ENCODE results near the gene FHOD1. TPM values are rescaled to one million over a fixed set of nuclear protein-coding genes. Genes with fewer than 3 reads are reported as not detected.

FHOD1 gene
- polyA plus RNA-seq, 3 donors, result 5.1 to 152 (median 5.5) TPM

GRCh38 chr16:67180166-67180565 is 67.1 kb downstream of the FHOD1 start:
- H3K4me3 ChIP-seq (replicated peaks in 1 of 3; ENCODE audit: low read depth in 2 of 3, low read length in 3 of 3), result no peak overlapping the region
- no peak overlapping the region for H3K9ac ChIP-seq (ENCODE audit: insufficient read depth, low read length, poor library complexity, severe bottlenecking)
- DNase-seq, result no peak
- peaks cover 8% of the 10 kb centered on the region for H3K79me2 ChIP-seq (ENCODE audit: insufficient read depth, low read length)
- peaks cover 32 to 58% (median 42%) of the 10 kb centered on the region in 3 donors for H3K27me3 Mint-ChIP-seq (ENCODE audit: low read depth in 3 of 3)
- no peak overlapping the region for H3K4me3 Mint-ChIP-seq
- no peak overlapping the region for H3K27ac ChIP-seq (ENCODE audit: low read depth in 1 of 2, low read length in 2 of 2)
- peaks cover 27 to 28% of the 10 kb centered on the region in 2 donors for H3K36me3 Mint-ChIP-seq
- no peak overlapping the region for H2AFZ ChIP-seq (ENCODE audit: insufficient read depth, low read depth, low read length, poor library complexity, severe bottlenecking)
- peaks cover 6 to 41% of the 10 kb centered on the region in 2 donors for H3K27me3 ChIP-seq (ENCODE audit: control insufficient read depth in 2 of 2, insufficient read depth in 2 of 2, low read length in 2 of 2)
- H3K9me3 Mint-ChIP-seq, result peaks cover 0 to 21% (median 5%) of the 10 kb centered on the region in 7 donors
- WGBS (ENCODE audit: insufficient coverage), result 94% methylated on average over 14 of the region's 16 CpGs
- peaks cover 26% of the 10 kb centered on the region for H4K20me1 ChIP-seq (ENCODE audit: insufficient read depth, low read length)
- H3K4me1 ChIP-seq (ENCODE audit: control insufficient read depth in 1 of 2, insufficient read depth in 2 of 2, low read length in 2 of 2), result peaks cover 42 to 53% of the 10 kb centered on the region in 2 donors
- peaks cover 16% of the 10 kb centered on the region for H3K4me1 Mint-ChIP-seq
- H3K9me3 ChIP-seq (replicated peaks in 1 of 2; ENCODE audit: control insufficient read depth in 1 of 2, insufficient read depth in 1 of 2, low read length in 2 of 2), result no peaks in the 10 kb centered on the region
- no peaks in the 10 kb centered on the region for H3K36me3 ChIP-seq (replicated peaks in 1 of 2; ENCODE audit: control insufficient read depth in 1 of 2, insufficient read depth in 2 of 2, low read length in 2 of 2)
- H3K4me2 ChIP-seq (replicated peaks; ENCODE audit: extremely low read depth, low read length, poor library complexity, severe bottlenecking), result no peak overlapping the region
- H3K27ac Mint-ChIP-seq, result no peak overlapping the region
- no peak for TF ChIP-seq CTCF (IDR thresholded peaks at IDR 0.05)
- intact Hi-C loops (cut with micrococcal nuclease), result no loop called here

- Histone ChIP-seq H3K27ac (ENCODE audit: low read depth in 1 of 2, low read length in 2 of 2) (no peak overlapping the region), H3K9me3 (replicated peaks in 1 of 2; ENCODE audit: control insufficient read depth in 1 of 2, insufficient read depth in 1 of 2, low read length in 2 of 2) (no peaks in the 10 kb centered on the region), H3K4me3 (replicated peaks in 1 of 3; ENCODE audit: low read depth in 2 of 3, low read length in 3 of 3) (no peak overlapping the region), H3K9ac (ENCODE audit: insufficient read depth, low read length, poor library complexity, severe bottlenecking) (no peak overlapping the region), H2AFZ (ENCODE audit: insufficient read depth, low read depth, low read length, poor library complexity, severe bottlenecking) (no peak overlapping the region), H3K4me1 (ENCODE audit: control insufficient read depth in 1 of 2, insufficient read depth in 2 of 2, low read length in 2 of 2) (peaks cover 42 to 53% of the 10 kb centered on the region in 2 donors), H3K4me2 (replicated peaks; ENCODE audit: extremely low read depth, low read length, poor library complexity, severe bottlenecking) (no peak overlapping the region), H4K20me1 (ENCODE audit: insufficient read depth, low read length) (peaks cover 32% of the 10 kb centered on the region), H3K36me3 (replicated peaks in 1 of 2; ENCODE audit: control insufficient read depth in 1 of 2, insufficient read depth in 2 of 2, low read length in 2 of 2) (no peaks in the 10 kb centered on the region), H3K79me2 (ENCODE audit: insufficient read depth, low read length) (peaks cover 8% of the 10 kb centered on the region), H3K27me3 (ENCODE audit: control insufficient read depth in 2 of 2, insufficient read depth in 2 of 2, low read length in 2 of 2) (peaks cover 12 to 41% of the 10 kb centered on the region in 2 donors)
- no peak overlapping the region for H3K27ac Mint-ChIP-seq
- peaks cover 28 to 29% of the 10 kb centered on the region in 2 donors for H3K36me3 Mint-ChIP-seq
- WGBS (ENCODE audit: insufficient coverage), result 92% methylated on average over 12 of the region's 13 CpGs
- H3K4me3 Mint-ChIP-seq, result peak overlapping the region in 1 of 2 donors; percentile 91
- no peak for TF ChIP-seq CTCF (IDR thresholded peaks at IDR 0.05)
- H3K27me3 Mint-ChIP-seq (ENCODE audit: low read depth in 3 of 3), result peaks cover 36 to 58% (median 42%) of the 10 kb centered on the region in 3 donors
- no peak for DNase-seq
- peaks cover 15% of the 10 kb centered on the region for H3K4me1 Mint-ChIP-seq
- peaks cover 0 to 19% (median 3%) of the 10 kb centered on the region in 7 donors for H3K9me3 Mint-ChIP-seq
- intact Hi-C loops (cut with micrococcal nuclease), result no loop called here
These were observed 67.7 kb downstream of the FHOD1 start for GRCh38 chr16:67179421-67180080.

Small RNA genes lying within 50 kb of the gene (small RNA-seq; reads per million reads assigned to genes)
- gene MIR328 (ENCODE audit: insufficient read length, low read depth), result 7.3 reads per million, percentile 65 among the genes with 10 or more reads in this experiment

Other genes starting within 250 kb of the FHOD1 start
- 10 to 100 TPM; 28.3 to 45.4 (median 29.5) TPM for gene CBFB, start 218.3 kb downstream of the FHOD1 start, polyA plus RNA-seq
- 10 to 100 TPM; 18.8 to 68.2 (median 26.5) TPM for gene PHAF1, start 137.5 kb downstream of the FHOD1 start, polyA plus RNA-seq
- gene B3GNT9, start 96.5 kb downstream of the FHOD1 start, polyA plus RNA-seq, result under 1 TPM; 0.10 to 0.67 (median 0.20) TPM
- 10 to 100 TPM; 26.0 to 46.2 (median 35.8) TPM for gene TRADD, start 87.6 kb downstream of the FHOD1 start, polyA plus RNA-seq
- 10 to 100 TPM in 1 of 3 donors, 1 to 10 TPM in 2; 3.2 to 27.7 (median 5.2) TPM for gene FBXL8, start 87.5 kb downstream of the FHOD1 start, polyA plus RNA-seq
- gene HSF4, start 82.7 kb downstream of the FHOD1 start, polyA plus RNA-seq, result 10 to 100 TPM in 1 of 3 donors, not detected in 2; 53.4 TPM
- gene NOL3, start 76.9 kb downstream of the FHOD1 start, polyA plus RNA-seq, result 10 to 100 TPM in 1 of 3 donors, 1 to 10 TPM in 2; 2.7 to 17.0 (median 3.8) TPM
- gene MATCAP1, start 63.5 kb downstream of the FHOD1 start, polyA plus RNA-seq, result 10 to 100 TPM in 1 of 3 donors, under 1 TPM in 2; 0.58 to 43.3 (median 0.99) TPM
- gene EXOC3L1, start 57.3 kb downstream of the FHOD1 start, polyA plus RNA-seq, result 1 to 10 TPM; 2.8 to 3.7 (median 3.0) TPM
- 100 to 1,000 TPM in 1 of 3 donors, 10 to 100 TPM in 2; 53.1 to 191 (median 61.5) TPM for gene E2F4, start 55.3 kb downstream of the FHOD1 start, polyA plus RNA-seq
- 1 to 10 TPM in 1 of 3 donors, under 1 TPM in 1, not detected in 1; 0.15 to 7.0 TPM for gene ELMO3, start 48.4 kb downstream of the FHOD1 start, polyA plus RNA-seq
- 100 to 1,000 TPM in 2 of 3 donors, 10 to 100 TPM in 1; 45.4 to 130 (median 117) TPM for gene TMEM208, start 20.4 kb downstream of the FHOD1 start, polyA plus RNA-seq
- 1 to 10 TPM in 1 of 3 donors, not detected in 2; 1.0 TPM for gene SLC9A5, start 1.5 kb upstream of the FHOD1 start, polyA plus RNA-seq
- 1 to 10 TPM in 2 of 3 donors, under 1 TPM in 1; 0.79 to 3.2 (median 3.0) TPM for gene PLEKHG4, start 32.1 kb upstream of the FHOD1 start, polyA plus RNA-seq
- not detected for gene KCTD19, start 79.3 kb upstream of the FHOD1 start, polyA plus RNA-seq
- 1 to 10 TPM in 2 of 3 donors, under 1 TPM in 1; 0.65 to 3.2 (median 1.8) TPM for gene LRRC36, start 79.3 kb upstream of the FHOD1 start, polyA plus RNA-seq
- gene TPPP3, start 146.0 kb upstream of the FHOD1 start, polyA plus RNA-seq, result 100 to 1,000 TPM in 1 of 3 donors, 10 to 100 TPM in 2; 63.1 to 123 (median 78.6) TPM
- gene ZDHHC1, start 169.0 kb upstream of the FHOD1 start, polyA plus RNA-seq, result 10 to 100 TPM in 1 of 3 donors, 1 to 10 TPM in 2; 3.3 to 14.2 (median 6.0) TPM
- not detected for gene HSD11B2, start 183.6 kb upstream of the FHOD1 start, polyA plus RNA-seq
- gene ATP6V0D1, start 233.7 kb upstream of the FHOD1 start, polyA plus RNA-seq, result 100 to 1,000 TPM; 354 to 687 (median 631) TPM
- under 1 TPM in 2 of 3 donors, not detected in 1; 0.32 to 0.54 TPM for gene AGRP, start 236.1 kb upstream of the FHOD1 start, polyA plus RNA-seq

Measured in CD14-positive monocyte (primary cell).